Measurements from ENCODE around the gene TAF13.

The TAF13 gene

DNA sequence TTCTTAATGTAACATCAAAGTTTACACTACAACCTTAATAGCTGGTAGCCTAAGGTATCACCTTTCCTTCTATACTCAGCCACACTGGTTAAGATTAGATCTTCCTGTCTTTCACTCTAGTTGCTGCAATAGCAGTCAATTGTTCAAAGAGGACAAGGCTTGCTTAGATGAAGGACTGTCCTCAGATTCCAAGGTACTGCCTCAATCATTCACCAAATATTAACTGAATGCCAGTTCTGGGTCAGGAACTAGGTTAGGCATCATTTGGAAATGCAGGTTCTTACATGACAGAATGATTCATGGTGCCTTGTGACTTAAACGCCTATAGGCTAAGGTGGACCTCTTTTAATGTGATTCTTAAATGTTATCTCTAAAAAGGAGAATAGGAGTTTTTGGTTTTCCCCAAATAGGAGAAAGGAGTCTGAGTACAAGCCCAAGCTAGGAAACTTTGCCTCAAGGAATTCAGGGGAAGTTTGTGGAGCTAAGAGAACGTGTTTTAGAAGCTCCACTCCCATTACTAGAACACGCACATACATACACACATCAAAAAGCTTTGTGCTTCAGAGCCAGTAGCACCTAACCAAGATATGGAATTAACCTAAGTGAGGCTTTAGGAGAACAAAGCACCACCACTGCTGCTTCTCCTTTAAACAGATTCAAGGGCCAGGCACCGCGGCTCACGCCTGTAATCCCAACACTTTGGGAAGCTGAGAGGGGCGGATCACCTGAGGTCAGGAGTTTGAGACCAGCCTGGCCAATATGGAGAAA, 25.4 kb downstream of the TAF13 start:
- peaks cover 9% of the 10 kb centered on the region for H3K27me3 ChIP-seq (ENCODE audit: control insufficient read depth, low read length)
- no peak overlapping the region for H3K27ac ChIP-seq (ENCODE audit: low read depth, low read length)
- H3K79me2 ChIP-seq (ENCODE audit: control insufficient read depth, low read length), result no peaks in the 10 kb centered on the region
- H3K9me3 ChIP-seq (ENCODE audit: control insufficient read depth, insufficient read depth, low read length), result no peaks in the 10 kb centered on the region
- H3K9me2 ChIP-seq (replicated peaks; ENCODE audit: control insufficient read depth, low read length), result no peaks in the 10 kb centered on the region
- H3K36me3 ChIP-seq (ENCODE audit: control insufficient read depth, low read length), result no peaks in the 10 kb centered on the region
- no peak overlapping the region for H3K4me2 ChIP-seq (ENCODE audit: low read length)
- no peaks in the 10 kb centered on the region for H3K4me1 ChIP-seq (ENCODE audit: control insufficient read depth, low read length)
- H3F3A ChIP-seq (ENCODE audit: control insufficient read depth, insufficient read depth), result no peaks in the 10 kb centered on the region
- no peak overlapping the region for H3K4me3 ChIP-seq (ENCODE audit: low read length)
- H4K20me1 ChIP-seq (ENCODE audit: control insufficient read depth, insufficient read depth, low read depth, low read length), result no peaks in the 10 kb centered on the region
- TF ChIP-seq EZH2phosphoT487 (IDR thresholded peaks at IDR 0.05; ENCODE audit: borderline replicate concordance, low read length), result no peak
- TF ChIP-seq, protein P1, sequence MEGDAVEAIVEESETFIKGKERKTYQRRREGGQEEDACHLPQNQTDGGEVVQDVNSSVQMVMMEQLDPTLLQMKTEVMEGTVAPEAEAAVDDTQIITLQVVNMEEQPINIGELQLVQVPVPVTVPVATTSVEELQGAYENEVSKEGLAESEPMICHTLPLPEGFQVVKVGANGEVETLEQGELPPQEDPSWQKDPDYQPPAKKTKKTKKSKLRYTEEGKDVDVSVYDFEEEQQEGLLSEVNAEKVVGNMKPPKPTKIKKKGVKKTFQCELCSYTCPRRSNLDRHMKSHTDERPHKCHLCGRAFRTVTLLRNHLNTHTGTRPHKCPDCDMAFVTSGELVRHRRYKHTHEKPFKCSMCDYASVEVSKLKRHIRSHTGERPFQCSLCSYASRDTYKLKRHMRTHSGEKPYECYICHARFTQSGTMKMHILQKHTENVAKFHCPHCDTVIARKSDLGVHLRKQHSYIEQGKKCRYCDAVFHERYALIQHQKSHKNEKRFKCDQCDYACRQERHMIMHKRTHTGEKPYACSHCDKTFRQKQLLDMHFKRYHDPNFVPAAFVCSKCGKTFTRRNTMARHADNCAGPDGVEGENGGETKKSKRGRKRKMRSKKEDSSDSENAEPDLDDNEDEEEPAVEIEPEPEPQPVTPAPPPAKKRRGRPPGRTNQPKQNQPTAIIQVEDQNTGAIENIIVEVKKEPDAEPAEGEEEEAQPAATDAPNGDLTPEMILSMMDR (IDR thresholded peaks at IDR 0.05; ENCODE audit: low read depth, low read length, poor library complexity, severe bottlenecking), result no peak

DNA sequence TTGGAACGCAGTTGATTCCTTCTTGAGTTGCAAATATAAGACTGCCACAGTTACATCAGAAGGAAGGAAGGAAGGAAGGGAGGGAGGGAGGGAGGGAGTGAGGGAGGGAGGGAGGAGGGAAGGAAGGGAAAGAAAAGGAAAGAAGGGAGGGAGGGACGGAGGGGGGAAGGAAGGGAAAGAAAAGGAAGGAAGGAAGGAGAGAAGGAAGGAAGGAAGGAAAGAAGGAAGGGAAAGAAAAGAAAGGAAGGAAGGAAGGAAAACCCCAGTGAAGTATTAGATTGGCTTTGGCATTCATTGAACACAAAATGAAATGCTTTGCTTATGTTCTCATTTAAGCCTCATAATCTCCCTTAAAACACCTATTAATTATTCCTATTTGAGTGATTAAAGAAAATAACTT, 27.5 kb downstream of the TAF13 start:
- no peaks in the 10 kb centered on the region for H4K20me1 ChIP-seq (ENCODE audit: control insufficient read depth, insufficient read depth, low read depth, low read length)
- H3K9me3 ChIP-seq (ENCODE audit: control insufficient read depth, insufficient read depth, low read length), result no peaks in the 10 kb centered on the region
- H3K36me3 ChIP-seq (ENCODE audit: control insufficient read depth, low read length), result no peaks in the 10 kb centered on the region
- H3K79me2 ChIP-seq (ENCODE audit: control insufficient read depth, low read length), result no peaks in the 10 kb centered on the region
- H3K4me3 ChIP-seq (ENCODE audit: low read length), result no peak overlapping the region
- H3K27ac ChIP-seq (ENCODE audit: low read depth, low read length), result no peak overlapping the region
- H3K4me1 ChIP-seq (ENCODE audit: control insufficient read depth, low read length), result no peaks in the 10 kb centered on the region
- no peak for TF ChIP-seq EZH2phosphoT487 (IDR thresholded peaks at IDR 0.05; ENCODE audit: borderline replicate concordance, low read length)
- TF ChIP-seq, protein P1 (IDR thresholded peaks at IDR 0.05; ENCODE audit: low read depth, low read length, poor library complexity, severe bottlenecking), result no peak
- H3K9me2 ChIP-seq (replicated peaks; ENCODE audit: control insufficient read depth, low read length), result no peaks in the 10 kb centered on the region
- no peak overlapping the region for H3K4me2 ChIP-seq (ENCODE audit: low read length)
- H3F3A ChIP-seq (ENCODE audit: control insufficient read depth, insufficient read depth), result no peaks in the 10 kb centered on the region
- peaks cover 9% of the 10 kb centered on the region for H3K27me3 ChIP-seq (ENCODE audit: control insufficient read depth, low read length)

DNA sequence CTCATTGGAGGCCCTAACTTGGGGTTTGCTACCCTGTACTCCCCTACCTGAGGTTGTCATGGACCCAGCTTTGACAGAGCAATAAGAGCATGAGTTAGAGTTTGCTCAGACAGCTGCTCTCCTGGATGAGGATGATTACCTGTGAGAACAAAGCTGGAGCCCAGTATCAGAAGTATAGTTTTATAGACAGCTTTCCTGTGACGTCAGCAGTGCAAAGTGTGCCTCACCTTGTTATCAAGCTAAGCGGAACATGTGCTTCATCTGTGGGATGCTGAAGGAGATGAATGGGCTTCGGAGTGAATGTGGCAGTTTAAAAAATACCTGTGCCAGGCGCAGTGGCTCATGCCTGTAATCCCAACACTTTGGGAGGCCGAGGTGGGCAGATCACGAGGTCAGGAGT, 28.5 kb downstream of the TAF13 start:
- TF ChIP-seq, protein P1 (IDR thresholded peaks at IDR 0.05; ENCODE audit: low read depth, low read length, poor library complexity, severe bottlenecking), result no peak
- TF ChIP-seq EZH2phosphoT487 (IDR thresholded peaks at IDR 0.05; ENCODE audit: borderline replicate concordance, low read length), result no peak
- Histone ChIP-seq H3K9me2 (replicated peaks; ENCODE audit: control insufficient read depth, low read length) (no peaks in the 10 kb centered on the region), H3F3A (ENCODE audit: control insufficient read depth, insufficient read depth) (no peaks in the 10 kb centered on the region)

More for the DNA sequence above, 28.5 kb downstream of the TAF13 start:
- no peaks in the 10 kb centered on the region for H3K9me3 ChIP-seq (ENCODE audit: control insufficient read depth, insufficient read depth, low read length)
- H3K4me1 ChIP-seq (ENCODE audit: control insufficient read depth, low read length), result peaks cover 4% of the 10 kb centered on the region
- H3K4me3 ChIP-seq (ENCODE audit: low read length), result no peak overlapping the region
- H3K36me3 ChIP-seq (ENCODE audit: control insufficient read depth, low read length), result no peaks in the 10 kb centered on the region
- H3K27me3 ChIP-seq (ENCODE audit: control insufficient read depth, low read length), result peaks cover 9% of the 10 kb centered on the region
- no peak overlapping the region for H3K4me2 ChIP-seq (ENCODE audit: low read length)
- H4K20me1 ChIP-seq (ENCODE audit: control insufficient read depth, insufficient read depth, low read depth, low read length), result no peaks in the 10 kb centered on the region
- H3K27ac ChIP-seq (ENCODE audit: low read depth, low read length), result no peak overlapping the region
- no peaks in the 10 kb centered on the region for H3K79me2 ChIP-seq (ENCODE audit: control insufficient read depth, low read length)

All from DOHH2 (cell line).